Stimulated activated CD8-positive, alpha-beta memory T cell treated with anti-CD3 and anti-CD28 coated beads, Interleukin-15, amount 100 ng/mL, for 24 hours (primary cell): ENCODE data around the gene CTU2.
A peak's percentile ranks its signal among the peaks of the same experiment; 100 is the strongest.
"Not testable (repeated sequence)": the region's sequence is repeated elsewhere in the genome, so short reads cannot be mapped to it uniquely, and the experiment has no call there.

Experiments
- DNase-seq: peaks from one replicate; pipeline ENCODE4 v3.0.0-alpha.2; 2020; ENCODE audit warnings: low read depth

CTU2 gene

DNA sequence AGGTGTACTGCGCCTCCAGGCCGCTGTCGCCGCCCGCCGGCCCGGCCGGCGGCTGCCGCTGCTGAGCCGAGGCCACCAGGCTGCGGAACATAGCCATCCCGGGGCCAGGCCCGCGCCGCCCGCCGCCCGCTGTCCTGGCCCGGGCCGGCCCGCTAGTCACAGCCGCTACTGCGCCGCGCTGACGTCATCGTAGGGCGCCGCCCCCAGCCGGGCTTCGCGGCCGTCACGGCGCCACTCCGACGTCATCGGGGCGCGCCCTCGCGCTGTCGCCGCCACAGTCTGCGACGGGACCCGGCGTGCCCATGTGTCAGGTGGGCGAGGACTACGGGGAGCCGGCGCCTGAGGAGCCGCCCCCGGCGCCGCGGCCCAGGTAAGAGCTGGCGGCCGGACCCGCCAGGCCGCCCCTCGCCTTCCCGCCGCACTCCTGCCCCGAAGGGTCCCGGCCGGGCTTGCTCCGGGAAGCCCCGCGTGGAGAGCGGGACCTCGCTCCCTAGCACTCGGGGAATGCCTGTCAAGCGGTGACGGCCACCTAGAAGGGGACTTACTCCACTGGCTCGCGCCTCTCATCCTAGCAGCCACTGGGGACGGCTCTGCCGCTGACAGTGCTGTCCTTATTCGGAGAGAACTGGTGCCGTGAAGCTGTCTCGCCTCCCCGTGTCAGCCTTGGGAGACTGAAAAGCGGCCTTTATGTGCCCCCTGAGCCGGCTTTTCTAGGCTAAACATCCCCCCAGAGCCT lies at the start of gene CTU2, which contains the start of gene RNF166:
TSS of gene CTU2 (plus strand) at position 275 of the 736 bp plus-strand sequence. CDS start at position 303, 28 bp downstream.
TSS of gene RNF166 (minus strand) at position 180 of the 736 bp plus-strand sequence. CDS start at position 97, 83 bp downstream.
- peak; percentile 97 for DNase-seq

DNA sequence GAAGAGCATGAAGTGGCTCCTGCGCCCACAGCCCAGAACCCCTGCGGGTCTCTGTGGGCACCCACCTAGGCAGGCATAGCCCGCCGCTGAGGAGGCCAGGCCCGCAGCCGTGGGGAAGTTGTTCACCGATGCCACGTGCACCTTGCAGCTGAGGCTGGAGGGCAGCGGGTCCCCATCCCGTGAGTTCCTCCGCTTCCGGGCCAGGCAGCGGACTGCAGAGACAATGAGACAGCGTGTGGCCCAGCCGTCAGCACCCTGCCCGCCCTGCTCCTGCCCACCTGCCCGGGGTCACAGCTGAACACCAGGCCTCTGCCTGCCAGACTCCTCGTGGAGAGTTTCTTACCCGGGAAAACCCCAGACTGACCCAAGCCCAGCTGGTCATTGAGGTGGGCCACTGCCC lies 48.9 kb upstream of the CTU2 start:
- no peak for DNase-seq

DNA sequence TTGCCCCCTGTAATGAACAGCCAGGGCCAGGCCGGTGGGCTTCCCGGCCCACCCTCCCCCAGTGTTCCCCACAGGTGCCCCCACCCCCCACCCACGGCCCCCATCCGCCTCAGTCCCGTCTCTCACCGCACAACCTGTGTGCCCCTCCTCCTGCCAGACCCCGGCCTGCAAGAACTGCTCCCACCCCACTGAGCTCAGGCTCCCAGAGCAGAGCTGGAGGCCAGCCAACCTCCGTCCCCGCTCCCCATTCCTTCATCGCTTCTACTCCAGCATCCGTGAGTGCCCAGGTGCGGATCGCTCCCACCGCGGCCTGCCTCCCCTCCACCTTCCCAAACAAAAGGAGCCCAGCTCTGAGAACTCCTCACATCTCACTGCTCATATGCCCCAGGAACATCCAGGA lies 47.6 kb upstream of the CTU2 start:
- no peak for DNase-seq

DNA sequence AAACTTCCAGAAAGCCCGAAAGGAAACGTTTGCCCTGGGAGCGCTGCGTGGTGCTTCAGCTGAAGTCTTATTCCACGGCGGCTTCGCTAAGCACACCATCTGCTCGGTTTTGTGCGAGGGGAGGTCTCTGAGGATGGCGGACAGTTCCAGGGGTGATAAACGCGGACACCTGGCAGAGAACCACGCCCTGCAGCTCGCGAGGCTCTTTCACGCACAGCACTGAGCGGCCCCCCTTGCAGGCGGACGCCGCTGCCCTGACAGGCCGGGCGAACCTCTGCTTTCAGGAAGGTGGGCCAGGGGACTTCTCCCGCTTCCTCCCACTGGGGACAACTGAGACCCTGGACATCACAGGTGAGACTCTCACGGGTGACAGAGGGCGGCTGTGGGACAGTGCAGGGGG lies 47.1 kb upstream of the CTU2 start:
- no peak for DNase-seq

DNA sequence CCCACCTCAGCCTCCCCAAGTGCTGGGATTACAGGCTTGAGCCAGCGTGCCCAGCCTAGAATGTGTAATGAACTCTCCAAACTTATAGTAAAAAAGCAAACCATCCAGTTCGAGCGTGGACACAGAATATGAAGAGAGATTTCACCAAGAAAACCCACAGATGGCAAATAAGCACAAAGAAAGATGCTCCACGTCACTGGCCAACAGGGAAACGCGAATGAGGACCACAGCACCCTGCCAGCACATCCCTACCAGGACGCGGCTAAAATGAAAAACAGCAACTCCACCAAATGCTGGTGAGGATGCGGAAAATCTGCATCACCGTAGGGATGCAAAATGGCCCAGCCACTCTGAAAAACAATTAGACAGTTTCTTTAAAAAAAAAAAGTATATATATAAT lies 44.8 kb upstream of the CTU2 start:
- no peak for DNase-seq

DNA sequence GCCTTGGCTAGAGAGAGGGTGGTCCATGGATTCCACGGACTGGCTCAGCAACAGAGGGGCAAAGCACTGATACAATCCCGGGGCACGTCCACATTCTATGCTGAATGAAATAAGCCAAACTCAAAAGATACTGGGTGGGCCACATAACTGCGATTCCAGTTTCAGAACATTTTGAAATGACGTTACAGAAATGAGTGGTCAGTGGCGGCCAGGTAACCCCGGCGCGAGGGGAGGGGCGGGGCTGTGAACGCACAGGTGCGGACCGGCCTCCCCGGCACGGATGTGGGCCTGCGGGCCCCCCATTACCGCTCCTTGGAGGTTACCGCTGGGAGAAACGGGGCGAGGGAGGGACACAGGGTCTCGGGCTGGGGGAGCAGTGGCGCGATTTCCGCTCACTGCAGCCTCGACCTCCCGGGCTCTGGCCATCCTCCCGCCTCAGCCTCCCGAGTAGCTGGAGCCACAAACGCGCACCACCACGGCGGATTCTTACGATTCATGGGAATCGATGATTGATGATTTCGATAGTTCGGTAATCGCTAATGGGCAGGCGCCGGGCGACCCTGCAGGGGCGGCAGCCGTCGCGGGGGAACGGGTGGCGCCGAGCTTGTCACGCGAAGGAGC lies 44.0 kb upstream of the CTU2 start:
- no peak for DNase-seq

DNA sequence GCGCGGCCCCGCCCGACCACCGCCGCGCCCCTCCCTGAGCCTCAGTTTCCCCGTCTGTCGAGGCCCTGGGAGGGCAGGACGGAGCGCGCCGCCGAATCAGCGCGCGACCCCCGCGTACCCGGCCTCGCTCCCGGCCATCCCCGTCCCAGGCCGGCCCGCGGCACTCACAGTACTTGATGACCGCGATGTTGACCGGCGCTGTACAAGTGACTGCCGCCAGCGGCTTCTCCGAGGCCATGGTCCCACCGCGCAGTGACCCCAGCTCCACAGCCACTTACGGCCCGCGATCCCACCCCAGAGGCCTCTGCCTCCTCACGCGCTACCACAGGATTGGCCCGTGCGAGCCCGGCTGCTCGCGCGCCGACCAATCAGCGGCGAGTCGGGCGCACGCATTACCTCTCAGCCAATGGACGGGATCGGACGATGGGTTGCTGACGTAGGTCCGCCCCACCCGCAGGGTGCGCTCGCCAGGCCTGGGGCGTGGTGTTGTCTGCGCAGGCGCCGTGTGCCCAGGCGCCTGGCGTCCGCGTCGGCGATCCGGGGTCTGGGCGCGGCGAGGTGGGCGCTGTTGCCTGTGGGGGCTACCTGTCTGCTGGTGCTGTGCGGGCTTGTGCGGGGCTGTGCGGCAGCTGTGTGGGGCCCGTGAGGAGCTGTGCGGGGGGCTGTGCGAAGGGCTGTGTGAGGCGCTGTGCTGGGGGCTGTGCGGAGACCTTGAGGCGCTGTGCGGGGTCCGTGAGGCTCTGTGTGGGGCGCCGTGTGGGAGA lies 43.3 kb upstream of the CTU2 start, which contains the start of gene MVD:
TSS of gene MVD (minus strand) at position 249 of the 764 bp plus-strand sequence. CDS start at position 238, 11 bp downstream.
- peak; percentile 87 for DNase-seq

DNA sequence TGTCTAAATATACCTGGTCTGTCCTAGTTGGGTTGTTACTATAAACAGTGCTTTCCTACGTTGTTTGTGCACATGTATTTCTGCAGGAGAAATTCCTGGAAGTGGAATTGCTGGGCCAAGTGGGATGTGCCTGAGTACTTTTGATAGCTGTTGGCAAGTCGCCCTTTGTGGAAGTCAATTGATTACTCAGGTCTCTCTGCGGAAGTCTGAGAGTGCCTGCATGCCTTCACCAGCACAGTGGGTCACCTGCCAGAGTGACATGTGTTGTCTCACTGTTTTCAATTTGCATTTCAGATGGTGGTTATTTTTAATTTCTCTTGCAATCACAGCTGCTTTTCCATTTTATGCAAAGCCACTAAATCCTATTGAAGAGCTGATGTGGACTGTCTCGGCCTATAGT lies 41.2 kb upstream of the CTU2 start:
- no peak for DNase-seq

DNA sequence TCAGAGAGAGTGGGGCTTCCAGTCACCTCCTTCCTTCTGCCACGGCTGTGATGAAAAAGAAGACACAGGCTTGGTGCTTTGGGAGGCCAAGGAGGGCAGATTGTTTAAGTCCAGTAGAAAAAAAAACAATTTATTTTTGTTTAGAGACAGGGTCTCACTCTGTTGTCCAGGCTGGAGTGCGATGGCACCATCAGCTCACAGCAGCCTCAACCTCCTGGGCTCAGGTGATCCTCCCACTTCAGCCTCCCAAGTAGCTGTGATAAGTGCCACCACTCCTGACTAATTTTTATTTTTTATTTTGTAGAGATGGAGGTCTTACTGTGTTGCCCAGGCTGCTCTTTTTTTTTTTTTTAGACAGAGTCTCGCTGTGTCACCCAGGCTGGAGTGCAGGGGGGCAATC lies 40.7 kb upstream of the CTU2 start:
- DNase-seq: no peak

DNA sequence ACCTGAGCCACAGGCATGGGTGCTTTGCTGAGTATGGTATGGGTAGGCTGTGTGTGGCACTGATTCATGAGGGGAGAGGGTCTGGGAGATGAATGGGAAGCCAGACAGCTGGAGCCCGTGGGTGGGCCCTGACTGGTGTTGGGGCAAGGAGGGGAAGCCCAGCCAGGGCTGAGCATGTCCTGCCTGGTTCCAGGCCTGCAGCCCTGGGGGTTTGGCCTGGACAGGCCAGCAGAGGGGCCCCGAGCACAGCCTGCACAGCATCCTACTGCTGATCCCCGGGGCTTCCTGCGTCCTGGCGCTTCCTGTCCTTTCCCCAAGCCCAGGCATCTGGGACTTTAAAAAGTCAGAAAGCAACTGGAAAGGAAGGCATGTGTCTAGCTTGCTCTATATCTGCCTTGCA lies 38.8 kb upstream of the CTU2 start:
- DNase-seq: no peak

DNA sequence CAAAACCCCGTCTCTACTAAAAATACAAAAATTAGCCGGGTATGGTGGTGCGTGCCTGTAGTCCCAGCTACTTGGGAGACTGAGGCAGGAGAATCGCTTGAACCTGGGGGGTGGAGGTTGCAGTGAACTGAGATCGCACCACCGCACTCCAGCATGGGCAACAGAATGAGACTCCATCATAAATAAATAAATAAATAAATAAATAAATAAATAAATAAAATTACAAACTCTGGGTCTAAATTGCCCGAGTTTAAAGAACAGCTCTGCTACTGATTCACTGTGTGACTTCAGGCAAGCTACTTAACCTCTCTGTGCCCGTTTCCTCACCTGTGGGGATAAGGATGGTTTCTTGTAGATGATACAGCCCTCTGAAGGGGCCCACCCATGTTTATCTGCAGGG lies 36.8 kb upstream of the CTU2 start:
- DNase-seq: not testable (repeated sequence)

DNA sequence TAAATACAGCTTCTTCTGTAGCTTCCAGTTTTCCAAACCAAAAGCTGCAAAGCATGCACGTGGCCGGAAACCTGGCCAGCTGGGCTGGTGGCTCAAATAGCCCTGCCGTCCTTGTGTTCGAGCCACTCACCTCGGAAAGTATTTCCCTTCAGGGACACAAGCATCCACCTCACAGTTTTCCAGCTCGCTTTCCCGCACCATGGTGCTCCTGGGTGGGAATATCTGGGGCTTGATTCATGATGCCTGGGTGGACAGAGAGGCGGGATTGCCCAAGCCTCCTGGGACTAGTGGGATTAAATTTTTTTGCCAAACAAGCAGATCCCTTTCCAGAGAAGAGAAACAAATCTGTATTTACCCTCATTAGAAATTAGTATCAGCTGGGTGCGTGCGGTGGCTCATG lies 36.3 kb upstream of the CTU2 start:
- DNase-seq: no peak

DNA sequence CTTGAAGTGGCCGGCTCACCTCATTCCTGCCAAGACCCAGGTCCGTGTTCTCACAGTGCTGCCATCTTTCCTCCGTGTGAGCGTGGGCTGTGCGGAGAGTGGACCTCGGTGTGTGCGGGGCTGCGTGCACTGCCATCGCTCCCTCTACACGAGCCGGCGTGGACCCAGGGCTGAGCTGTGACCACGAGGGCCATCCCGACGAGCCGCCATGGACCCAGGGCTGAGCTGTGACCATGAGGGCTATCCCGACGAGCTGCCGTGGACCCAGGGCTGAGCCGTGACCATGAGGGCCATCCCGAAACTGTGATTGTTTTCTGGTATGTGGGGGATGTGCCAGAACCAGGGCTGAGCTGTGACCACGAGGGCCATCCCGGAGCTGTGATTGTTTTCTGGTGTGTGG lies 34.5 kb upstream of the CTU2 start:
- no peak for DNase-seq

DNA sequence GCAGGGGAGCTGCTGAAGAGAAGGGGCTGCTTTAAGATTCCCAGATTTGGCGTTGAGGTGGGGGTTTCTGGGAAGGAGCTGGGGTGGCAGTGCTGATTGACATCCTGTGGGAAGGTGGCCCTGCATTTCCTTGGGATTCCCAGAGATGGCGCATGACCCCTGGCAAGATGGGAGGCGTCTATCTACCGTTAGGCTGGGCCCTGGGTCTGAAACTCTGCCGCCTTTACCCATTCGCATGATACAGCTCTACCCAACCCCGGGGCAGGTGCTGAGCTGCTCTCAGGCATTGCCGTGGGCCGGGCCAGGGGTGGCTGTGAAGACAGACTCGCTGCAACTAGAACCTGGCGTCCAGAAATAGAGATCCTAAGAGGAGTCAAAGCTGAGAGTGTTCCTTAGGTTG lies 33.5 kb upstream of the CTU2 start:
- DNase-seq: no peak

DNA sequence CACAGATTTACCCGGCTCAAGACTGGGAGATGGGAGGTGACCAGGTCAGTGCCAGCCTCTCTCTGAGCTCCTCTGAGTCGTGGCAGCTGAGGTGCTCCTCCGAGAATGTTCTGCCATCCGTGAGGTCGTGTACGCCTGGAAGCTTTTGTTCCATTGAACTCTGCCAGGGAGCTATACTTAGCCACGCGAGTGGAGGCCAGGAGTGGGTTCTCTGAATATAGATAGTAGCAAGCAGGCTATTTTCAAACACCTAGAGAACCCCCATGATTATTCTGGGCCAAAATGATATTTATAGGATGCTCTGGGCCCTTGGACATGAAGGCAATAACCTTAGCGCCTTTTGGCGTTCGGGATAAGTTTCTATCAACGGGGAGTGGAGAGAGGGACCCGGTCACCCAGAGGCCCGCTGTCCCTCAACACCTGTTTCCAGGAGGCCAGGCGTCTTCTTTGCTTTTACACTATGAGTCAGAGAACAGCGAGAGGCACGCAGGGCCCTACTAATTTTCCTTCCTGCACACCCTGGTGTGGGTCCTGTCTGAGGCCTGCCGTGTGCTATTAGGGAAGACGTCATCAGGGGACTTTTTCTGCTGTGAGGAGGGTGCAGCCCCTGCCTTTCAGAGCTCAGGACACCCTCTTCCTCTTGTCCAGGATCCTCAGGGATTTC lies 32.5 kb upstream of the CTU2 start:
- no peak for DNase-seq

DNA sequence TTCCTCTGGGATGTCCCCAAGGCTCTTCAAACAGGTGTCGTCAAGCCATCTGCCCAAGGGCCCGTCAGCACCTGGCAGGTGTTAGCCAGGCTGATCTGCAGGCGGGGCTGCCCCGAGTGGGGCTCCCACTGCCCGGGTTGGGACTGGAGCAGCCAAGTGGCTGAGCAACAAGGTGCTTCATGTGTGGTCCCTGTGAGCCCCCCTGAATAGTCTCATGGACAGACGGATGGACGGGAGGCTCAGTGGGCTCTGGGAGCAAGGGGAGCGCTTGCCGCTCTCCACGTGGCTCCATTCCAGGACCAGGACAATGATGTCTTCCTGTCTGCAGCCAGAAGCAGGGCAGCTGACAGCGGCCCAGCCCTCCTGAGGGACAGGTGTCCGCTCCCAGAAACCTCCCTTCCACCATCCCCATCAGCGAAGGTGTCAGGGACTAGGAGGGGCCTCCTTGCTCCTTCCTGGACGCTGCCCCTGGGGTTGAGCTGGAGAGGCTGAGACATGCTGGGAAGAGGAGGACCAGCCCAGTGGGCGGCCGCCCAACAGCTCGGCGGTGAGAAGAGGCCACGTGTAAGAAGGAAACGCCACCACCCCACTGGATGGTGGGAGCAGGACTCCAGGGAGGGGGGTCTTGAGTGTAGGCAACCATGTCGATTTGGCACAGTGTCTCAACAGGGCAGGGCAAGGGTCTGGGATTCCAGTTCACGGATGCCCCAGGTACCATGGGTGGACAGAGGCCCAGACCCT lies 29.6 kb upstream of the CTU2 start:
- DNase-seq: no peak

DNA sequence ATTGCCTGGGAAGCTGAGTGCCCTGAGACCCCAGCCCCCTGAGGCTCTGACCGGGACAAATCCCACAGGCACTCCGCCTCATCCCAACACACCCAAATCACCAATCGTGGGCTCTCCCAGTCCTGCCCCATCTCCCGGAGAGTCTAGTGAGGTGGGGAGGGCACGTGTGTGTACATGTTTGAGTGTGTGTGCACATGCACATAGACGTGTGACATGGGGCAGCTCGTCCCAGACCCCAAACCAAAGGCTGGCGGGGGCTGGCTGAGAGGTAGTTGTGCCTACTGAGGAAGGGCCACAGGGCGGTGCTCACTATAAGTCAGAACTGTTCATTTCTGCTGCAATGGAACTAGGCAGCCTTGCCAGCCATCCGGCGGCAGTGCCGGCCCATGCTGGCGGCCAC lies 28.6 kb upstream of the CTU2 start:
- no peak for DNase-seq

DNA sequence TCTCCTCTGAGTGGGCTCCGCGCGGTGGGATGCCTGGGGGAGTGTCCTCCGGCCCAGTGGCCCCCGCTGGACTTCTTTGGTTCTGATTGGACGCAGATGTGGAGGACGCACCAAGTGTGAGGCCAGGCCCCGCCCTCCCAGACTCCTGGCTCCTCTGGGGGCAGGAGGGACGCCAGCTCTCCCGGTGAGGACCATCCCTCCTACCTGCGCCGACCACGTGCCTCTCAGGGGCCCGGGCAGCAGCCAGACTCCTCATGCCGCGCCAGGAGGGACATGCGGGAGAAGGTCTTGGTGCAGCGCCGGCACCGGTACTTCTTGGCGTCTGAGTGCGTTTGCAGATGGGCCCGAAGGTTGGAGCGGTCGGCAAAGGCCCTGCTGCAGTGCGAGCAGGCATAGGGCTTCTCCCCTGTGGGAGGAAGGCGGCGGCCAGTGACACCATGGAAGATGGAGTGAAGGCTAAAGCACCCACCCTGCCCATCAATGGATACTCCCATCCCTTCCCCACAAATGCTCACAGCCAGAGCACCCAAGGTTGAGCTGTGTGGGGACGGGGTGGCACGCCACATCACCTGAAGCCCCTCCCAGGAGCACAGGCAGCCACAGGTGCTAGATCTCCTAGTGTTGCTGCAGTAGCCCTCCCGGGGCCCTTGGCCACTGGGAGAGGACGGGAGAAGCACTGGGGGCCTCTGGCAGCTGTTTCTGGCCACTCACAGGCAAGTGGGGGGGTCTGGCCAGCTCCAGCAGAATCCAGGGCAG lies 27.9 kb upstream of the CTU2 start:
- no peak for DNase-seq

DNA sequence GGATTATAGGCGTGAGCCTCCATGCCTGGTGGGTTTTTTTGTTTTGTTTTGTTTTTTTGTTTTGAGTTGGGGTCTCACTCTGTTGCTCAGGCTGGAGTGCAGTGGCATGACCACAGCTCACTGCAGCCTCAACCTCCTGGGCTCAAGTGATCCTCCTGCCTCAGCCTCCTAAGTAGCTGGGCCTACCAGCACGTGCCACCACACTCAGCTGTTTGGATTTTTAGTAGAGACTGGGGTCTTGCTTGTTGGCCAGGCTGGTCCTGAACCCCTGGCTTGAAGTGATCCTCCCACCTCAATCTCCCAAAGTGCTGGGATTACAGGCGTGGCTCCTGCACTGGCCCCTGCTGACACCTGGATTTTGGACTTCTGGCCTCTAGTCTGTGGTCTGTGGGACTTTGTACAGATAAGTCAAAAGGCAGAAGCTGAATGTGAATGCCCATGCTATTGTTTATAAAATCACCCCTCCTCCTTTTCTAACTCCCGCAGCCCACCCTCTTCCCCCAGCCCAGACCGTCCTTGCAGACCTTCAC lies 25.7 kb upstream of the CTU2 start:
- no peak for DNase-seq

DNA sequence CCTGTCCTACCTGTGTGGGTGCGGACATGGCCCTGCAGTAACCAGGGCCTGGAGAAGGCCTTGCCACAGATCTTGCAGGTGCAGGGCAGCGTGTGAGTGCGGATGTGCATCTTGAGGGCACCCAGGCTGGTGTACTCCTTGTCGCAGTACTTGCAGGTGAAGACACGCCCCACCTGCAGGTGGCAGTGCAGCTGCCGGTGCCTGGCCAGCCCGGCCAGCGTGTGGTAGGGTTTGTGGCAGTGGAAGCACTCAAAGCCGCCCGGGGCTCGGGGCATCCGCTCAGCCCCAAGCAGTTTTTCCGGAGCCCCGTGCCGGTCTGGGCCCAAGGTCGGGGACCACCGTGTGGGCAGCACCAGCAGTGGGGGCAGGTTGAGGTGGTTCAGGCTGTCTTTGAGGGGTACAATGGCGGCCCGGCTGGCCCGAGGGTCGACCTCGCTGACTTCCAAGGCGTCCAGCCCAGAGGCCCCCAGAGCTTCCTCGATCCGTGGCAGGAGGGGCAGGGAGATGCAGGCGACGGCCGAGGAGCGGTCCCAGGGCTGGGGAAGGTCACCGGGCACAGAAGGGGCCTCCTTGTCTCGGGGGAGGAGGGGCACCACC lies 25.1 kb upstream of the CTU2 start:
- DNase-seq: no peak
